Measurements from ENCODE around the gene PNKD. TPM values are rescaled to one million over a fixed set of nuclear protein-coding genes. Genes with fewer than 3 reads are reported as not detected.

The PNKD gene
- total and polyA plus RNA-seq, 8 donors = 17.2 to 89.1 (median 23.0) TPM

- ATAC-seq (peak; percentile 95 to 97 (median 96)), FAIRE-seq (no peak), DNase-seq (peak; percentile 83 to 95 (median 90))
- Histone ChIP-seq H3K27ac (peak overlapping the region; percentile 78 to 95 (median 85)), H3K36me3 (no peaks in the 10 kb centered on the region), H3K4me3 (peak overlapping the region; percentile 11 to 56 (median 40)), H3K9me3 (no peaks in the 10 kb centered on the region), H3K27me3 (no peaks in the 10 kb centered on the region), H3K4me1 (peaks cover 0 to 3% (median 0%) of the 10 kb centered on the region in 3 donors)
- intact Hi-C loops (cut with DNase I) = no loop called here
- no peak for TF ChIP-seq CTCF (IDR thresholded peaks at IDR 0.05)
- WGBS, 2 donors = 3% methylated on average over 58 to 60 of the region's 60 CpGs
Measured at GRCh38 chr2:218367415-218368149, 97.3 kb downstream of the PNKD start.

GRCh38 chr2:218368150-218368528, 97.8 kb downstream of the PNKD start:
- Histone ChIP-seq H3K9me3 (no peaks in the 10 kb centered on the region), H3K4me1 (peaks cover 0 to 3% (median 0%) of the 10 kb centered on the region in 3 donors), H3K27ac (peak overlapping the region; percentile 78 to 95 (median 85)), H3K27me3 (no peaks in the 10 kb centered on the region), H3K4me3 (peak overlapping the region; percentile 11 to 56 (median 40)), H3K36me3 (no peaks in the 10 kb centered on the region)
- TF ChIP-seq CTCF (IDR thresholded peaks at IDR 0.05) = no peak
- intact Hi-C loops (cut with DNase I) = no loop called here
- DNase-seq (peak in 1 of 6 donors; percentile 32), FAIRE-seq (no peak), ATAC-seq (no peak)
- 59 to 62% methylated on average over 21 of the region's 21 CpGs for WGBS, 2 donors

- peak overlapping the region in 2 of 4 donors; percentile 88 to 95 for H3K27ac ChIP-seq
- H3K9me3 ChIP-seq = no peaks in the 10 kb centered on the region
- 52 to 62% methylated on average over 27 of the region's 27 CpGs for WGBS, 2 donors
- DNase-seq = peak in 3 of 6 donors; percentile 35 to 55 (median 41)
- no peaks in the 10 kb centered on the region for H3K36me3 ChIP-seq
- peaks cover 0 to 3% (median 0%) of the 10 kb centered on the region in 3 donors for H3K4me1 ChIP-seq
- no peak for TF ChIP-seq CTCF (IDR thresholded peaks at IDR 0.05)
- no peaks in the 10 kb centered on the region for H3K27me3 ChIP-seq
- peak overlapping the region in 1 of 4 donors; percentile 56 for H3K4me3 ChIP-seq
- intact Hi-C loops (cut with DNase I) = no loop called here
- peak in 3 of 4 donors; percentile 4 to 20 (median 14) for ATAC-seq
- no peak for FAIRE-seq
Measured at GRCh38 chr2:218368621-218369153, 98.4 kb downstream of the PNKD start.

GRCh38 chr2:218369330-218369729, 99.0 kb downstream of the PNKD start:
- peak overlapping the region in 2 of 4 donors; percentile 88 to 95 for H3K27ac ChIP-seq
- no peaks in the 10 kb centered on the region for H3K9me3 ChIP-seq
- H3K36me3 ChIP-seq = no peaks in the 10 kb centered on the region
- WGBS, 2 donors = 48 to 50% methylated on average over 2 of the region's 2 CpGs
- H3K4me3 ChIP-seq = no peak overlapping the region
- intact Hi-C loops (cut with DNase I) = no loop called here
- no peak for TF ChIP-seq CTCF (IDR thresholded peaks at IDR 0.05)
- no peaks in the 10 kb centered on the region for H3K27me3 ChIP-seq
- DNase-seq = no peak
- peaks cover 0 to 3% (median 0%) of the 10 kb centered on the region in 3 donors for H3K4me1 ChIP-seq
- no peak for FAIRE-seq
- peak in 1 of 4 donors; percentile 4 for ATAC-seq
